GM12892 (cell line): Measurements from ENCODE around the gene NCBP1.

ENCODE experiments used
- POLR2A ChIP-seq: IDR thresholded peaks from 2 replicates; pipeline ENCODE4 v1.6.1; 2011; ENCODE audit warnings: low read depth, low read length, control low read depth
- POLR2AphosphoS5 ChIP-seq: IDR thresholded peaks from 2 replicates; pipeline ENCODE4 v1.6.1; 2011; ENCODE audit warnings: low read depth, low read length, control low read depth
- TAF1 ChIP-seq: IDR thresholded peaks from 2 replicates; pipeline ENCODE4 v1.6.1; 2011; ENCODE audit warnings: low read depth, mild to moderate bottlenecking, control low read depth, low read length, borderline replicate concordance

GRCh38 chr9:97665742-97666141 is 32.1 kb downstream of the NCBP1 start:
- TF ChIP-seq POLR2AphosphoS5 (no peak), TAF1 (no peak), POLR2A (no peak)
